GM21360 (cell line): ENCODE data around the gene AGBL4.
A peak's percentile ranks its signal among the peaks of the same experiment; 100 is the strongest.

Experiments used
- ATAC-seq: cut with Tn5 transposase; IDR thresholded peaks from one replicate; pipeline ENCODE4 v1.9.1; 2021; ENCODE audit warnings: mild to moderate bottlenecking, moderate library complexity; ENCODE audit not compliant: unreplicated experiment

AGBL4 gene

DNA sequence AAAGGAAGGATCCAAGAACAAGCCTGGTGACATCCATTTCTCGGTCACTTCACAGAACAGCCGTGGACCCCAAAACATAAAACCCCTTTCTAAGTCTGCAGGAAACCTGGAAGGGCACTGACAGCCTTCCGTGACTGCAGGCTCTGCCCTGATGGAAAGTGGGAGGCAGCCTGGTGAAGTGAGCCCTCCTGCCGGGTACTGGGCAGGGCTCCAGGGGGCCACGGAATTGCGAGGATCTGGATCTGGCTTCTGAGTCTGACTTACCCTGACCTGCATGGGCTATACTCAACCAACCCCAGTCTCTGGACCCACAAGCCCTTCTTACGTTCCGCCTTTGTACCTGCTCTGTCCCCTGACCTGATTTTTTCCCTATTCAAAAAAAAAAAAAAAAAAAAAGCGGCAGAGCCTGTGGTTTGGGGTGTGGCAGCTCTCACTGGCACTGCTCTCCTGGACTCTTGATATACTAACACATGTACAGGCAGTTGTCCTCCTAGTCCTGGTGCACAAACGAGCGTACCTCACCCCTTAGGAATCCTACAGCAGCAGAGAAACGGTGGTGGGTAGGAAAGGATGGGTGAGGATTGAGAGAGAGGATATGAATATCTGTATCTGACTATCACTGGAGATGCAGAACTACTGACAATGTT is 1330.0 kb downstream of the AGBL4 start:
- no peak for ATAC-seq

DNA sequence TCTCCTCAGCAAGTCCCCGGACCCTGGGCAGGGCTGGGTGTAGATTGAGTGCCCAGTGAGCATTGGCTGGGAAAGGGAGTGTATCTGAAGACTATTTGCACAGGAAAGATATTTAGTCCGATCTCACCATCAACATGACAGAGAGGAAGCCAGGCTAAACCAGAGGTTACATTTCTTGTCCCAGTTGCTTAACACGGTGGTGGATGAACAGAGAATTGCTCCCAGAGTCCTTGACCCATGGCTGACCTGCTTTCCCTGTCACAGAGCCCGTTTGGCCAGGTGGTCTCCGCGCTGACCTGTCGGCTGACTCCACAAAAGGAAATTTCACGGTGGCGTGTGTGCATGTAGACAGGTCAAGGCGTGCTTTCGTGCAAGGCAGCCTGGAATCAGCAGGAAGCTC is 1330.6 kb downstream of the AGBL4 start:
- ATAC-seq, result no peak

DNA sequence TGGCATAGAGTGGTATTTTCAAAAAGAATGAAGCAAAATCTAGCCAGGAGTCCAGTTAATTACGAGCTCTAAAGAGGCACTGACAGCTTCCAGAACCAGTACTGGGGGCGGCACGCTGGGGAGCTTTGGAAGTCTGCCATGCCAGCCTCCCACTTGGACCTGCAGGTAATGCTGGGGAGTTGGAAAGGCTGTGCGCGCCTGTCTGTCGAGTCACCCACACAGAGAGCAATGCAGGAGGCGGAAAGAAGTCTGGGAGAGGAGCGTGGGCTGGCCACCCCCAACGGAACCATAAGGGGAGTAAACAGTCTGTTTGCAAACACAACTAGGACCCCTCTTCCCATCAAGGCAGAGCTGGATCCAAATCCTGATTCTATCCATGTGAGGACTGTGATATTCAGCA is 1331.5 kb downstream of the AGBL4 start:
- ATAC-seq, result no peak

DNA sequence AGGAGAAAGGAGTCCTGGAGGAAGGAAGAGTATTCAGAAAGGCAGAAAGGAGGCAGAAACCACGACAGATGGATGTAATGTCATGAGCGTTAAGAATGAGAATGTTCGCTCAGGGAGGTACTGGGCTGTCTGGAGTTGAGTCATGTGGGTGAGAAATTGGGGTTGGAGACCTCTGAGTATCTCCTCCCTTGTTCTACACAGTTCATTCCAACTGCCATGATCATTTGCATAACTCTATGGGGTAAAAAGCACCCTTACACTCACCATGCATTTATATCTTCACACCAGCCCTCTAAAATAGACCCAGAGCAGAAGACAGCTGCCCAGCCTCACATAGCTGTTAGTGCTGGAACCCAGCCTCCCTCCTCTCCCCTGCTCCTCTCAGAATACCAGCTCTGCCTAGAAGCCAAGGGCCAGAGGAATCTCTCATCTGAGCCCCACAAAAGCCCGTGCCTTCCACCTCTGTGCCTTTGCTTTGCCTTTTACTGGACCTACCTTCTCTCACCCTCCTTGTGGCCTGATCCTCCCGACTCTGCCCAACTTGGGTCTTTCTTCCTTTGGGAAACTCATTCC is 1332.2 kb downstream of the AGBL4 start:
- no peak for ATAC-seq

DNA sequence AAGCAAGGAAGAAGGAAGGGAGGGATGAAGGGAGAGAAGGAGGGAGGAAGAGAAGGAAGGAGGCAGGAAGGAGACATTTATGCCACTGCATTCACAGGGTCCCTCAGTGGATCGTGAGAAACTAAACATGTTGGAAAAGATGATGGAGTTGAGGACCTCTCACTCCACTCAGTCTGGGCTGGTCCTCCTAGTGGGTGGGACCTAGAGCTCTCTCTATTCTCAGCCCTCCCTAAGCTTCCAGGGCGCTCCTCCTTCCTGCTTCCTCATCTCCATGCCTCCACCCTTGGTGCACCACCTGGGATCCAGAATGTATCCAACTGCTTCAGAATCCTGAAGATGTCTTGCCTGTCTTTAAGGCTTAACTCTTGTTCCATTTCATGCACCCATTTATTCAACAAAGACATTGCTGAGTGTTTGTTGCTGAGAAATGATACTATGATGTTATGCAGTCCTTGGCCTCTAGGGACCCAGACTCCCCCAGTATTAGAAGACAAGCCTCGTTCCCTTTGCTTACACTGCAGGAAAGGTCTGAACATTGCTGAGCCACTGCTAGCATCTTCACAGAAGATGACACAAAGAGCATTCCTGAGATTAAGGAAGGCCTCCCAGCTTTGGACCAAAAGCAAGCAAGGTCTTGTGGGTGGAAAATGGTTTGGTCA is 1335.5 kb downstream of the AGBL4 start:
- peak; percentile 84 for ATAC-seq

DNA sequence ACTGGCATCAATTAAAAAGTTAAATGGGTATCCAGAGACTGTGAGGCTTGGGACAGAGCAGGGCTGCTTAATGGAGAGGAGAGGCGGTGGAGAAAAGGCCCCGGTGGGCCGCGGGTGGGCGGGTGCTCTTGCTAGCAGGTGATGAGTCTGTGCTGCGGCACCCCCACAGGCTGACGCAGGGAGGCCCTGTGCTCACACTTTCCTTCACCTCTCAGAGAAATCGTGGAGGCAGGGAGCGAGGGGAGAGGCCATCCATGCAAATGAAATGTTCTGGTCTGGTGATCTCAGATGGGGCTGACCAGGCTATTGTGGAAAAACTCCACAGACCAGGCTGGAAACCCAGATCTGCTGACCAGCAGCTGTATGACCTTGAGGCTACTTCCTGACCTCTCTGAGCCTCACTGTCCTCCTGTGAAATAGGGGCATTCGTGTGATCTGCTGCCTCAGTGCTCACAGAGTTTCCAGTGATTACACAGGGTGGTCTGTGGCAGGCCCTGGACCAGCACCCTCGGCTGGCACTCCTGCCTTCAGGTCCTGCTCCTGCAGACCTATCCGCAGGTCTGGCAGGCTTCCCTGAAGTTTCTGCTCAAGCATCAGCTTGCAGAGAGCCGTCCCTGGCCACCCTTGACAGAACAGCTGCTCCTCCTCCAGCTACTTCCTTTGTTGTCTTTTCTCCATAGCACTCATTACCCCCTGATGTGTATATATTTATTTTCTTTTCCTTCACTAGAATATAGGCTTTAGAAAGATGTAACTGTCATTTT is 1336.3 kb downstream of the AGBL4 start:
- ATAC-seq, result no peak

DNA sequence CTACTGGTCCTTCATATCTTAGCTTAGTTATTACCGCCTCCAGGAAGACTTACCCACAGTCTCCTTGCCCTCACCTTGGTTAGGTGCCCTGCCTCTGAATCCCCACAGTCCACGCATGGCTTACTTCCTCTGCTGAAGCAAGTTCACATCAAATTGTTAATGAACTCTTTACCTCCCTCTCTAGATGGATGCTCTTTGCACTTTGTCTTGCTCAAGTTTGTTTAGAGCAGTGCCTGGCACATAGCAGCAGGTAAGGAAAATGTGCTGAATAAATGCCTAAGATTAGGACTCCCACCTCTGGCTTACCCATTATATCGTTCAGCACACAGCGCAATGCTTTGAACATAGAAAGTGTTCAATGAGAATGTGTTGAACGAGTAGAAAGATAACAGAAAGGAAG is 1337.6 kb downstream of the AGBL4 start:
- no peak for ATAC-seq

DNA sequence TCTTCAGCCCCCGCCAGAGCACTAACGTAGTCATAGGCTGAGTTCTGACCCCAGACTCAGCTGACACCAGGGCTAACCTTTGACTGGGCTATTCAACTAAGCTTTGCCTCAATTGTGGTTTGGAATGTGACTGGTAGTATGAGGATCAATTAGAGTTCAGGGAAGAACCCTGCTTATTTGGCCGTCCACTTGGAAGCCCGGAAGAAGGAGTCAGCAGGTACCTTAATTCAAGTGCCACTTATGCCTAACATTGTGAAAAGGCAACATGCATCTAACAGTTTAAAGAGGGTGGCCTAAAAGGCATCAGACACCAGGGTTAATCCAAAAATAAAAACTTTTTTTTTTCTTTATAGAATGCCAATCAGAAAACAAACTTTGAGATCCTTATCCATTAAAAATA is 1339.4 kb downstream of the AGBL4 start:
- ATAC-seq, result no peak

DNA sequence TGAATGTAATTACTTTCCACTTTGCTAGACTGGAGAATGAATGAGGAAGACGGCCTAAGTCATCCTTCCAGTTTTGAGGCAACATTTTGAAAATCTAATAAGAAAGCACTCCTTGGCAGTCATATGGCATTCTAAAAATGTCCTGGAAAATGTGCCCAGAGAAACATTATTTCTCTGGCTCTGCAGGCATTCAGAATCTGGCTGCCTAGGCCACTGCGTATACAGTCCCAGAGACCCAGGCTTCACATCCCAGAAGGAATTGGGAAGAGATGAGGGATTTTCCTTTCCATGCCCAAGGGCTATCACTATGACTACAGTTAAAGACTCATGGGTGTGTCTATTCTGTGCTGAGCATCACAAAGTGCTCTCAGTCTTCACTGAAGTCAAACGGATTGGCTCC is 1339.9 kb downstream of the AGBL4 start:
- ATAC-seq, result no peak

DNA sequence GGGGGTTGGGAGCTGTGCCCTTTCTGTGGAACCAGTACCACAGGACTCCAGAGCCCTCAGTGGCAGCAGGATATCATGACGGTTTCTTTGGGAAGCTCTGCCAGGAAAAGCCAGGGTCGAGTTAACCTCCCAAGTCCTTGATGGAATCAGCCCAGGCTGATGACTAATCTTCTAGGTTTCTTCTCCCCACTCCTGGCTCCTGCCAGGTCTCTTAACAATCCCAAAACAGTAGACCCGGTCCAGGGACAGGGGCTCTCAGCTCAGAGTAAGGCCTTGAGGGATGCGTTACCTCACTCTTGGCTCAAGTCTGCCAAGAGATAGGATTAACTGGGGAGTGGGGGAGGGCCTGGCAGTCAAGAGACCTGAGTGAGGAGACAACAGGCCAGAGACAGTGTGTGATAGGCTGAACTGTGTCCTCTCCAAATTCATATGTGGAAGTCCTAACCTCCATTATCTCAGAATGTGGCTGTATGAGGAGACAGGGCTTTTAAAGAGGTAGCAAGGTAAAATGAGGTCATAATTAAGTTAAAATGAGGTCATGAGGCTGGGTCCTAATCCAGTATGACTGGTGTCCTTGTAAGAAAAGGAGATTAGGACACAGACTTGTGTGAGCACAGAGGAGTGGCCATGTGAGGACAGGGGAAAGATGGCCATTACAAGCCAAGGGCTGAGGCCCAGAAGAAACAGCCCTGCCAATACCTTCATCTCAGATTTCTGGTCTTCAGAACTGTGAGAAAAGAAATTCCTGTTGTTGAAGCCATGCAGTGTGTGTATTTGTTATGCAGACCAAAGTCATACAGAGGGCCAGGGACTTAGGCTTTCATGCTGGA is 1342.1 kb downstream of the AGBL4 start:
- ATAC-seq, result no peak

DNA sequence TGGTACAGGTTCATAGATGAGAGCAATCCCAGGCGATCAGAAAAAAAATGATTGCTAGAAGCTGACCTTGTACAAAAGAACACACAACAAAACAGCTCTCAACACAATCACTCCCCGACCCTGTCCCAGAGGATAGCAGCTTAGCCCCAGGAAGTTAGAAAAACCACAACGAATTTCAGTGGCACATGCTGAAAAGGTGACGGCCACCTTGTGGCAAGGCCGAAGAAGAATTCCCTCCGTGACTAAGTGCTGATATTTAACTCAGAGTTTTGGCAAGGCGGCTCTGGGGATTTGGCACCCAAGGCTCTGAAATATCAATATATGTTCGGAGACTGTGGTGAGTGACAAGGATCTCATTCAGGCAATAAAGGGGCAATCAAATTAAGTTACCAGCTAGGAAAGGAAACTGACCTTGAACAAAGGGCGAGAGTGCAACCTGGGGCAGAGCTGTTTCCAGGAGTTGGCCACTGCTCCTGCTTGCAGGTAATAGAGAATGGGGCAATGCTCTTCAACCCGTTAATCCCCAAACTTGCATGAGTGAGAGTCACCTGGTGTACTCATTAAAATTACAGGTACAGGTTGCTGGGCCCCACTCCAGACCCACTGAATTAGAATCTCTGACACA is 1343.2 kb downstream of the AGBL4 start:
- no peak for ATAC-seq

DNA sequence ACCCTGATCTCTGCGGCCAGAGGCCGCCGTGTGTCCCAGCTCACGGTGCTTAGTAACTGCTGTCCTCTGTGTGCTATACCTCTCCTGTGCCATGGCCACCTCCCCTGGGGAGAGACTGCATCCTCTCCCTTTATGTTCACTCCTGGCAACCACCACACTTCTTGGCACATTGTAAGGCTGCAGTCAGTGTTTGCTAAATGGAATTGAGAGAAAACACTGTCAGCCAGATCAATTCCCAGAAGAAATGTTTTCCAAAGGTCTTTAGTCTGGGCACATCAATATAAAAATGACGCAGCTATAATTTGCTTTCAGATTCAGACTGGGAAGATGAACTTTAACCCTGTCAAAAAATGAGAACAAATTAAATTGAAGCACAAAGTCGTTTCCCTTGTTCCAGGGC is 1343.9 kb downstream of the AGBL4 start:
- no peak for ATAC-seq

DNA sequence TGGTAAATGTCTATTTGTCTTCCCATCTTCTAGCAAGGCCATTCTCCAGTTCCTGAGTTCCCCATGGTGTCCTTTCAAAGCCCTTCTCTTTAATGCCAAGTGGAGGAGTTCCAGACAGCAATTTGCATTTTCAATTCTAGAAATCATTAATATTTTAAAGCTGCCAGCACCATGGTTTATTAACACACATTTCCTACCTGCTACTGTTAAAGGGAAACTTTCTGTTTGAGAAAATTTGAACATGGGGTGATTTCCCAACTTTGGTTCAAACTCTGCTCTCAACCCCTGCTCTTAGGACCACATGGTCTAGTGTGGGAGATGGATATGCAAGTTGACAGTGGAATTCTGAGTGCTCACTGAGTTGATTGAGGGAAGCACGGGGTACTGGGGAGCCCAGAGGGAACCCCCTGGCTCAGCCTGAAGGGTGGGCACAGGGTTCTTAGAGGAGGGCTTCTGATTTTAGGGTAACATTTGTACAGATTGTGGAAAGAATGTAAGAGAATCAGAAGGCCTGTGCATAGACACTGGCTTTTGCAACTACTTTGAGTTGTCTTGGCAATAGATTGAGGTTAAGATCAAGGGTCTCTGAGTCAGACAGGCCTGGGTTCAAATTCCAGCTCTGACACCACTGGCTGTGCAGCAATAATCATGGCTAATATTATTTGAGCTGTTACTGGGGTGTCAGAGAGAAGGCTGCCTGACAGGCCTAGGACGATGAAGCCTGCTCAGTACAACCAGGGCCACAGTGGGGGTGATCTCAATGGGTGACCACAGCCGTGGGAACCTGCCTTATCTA is 1344.8 kb downstream of the AGBL4 start:
- ATAC-seq, result no peak

DNA sequence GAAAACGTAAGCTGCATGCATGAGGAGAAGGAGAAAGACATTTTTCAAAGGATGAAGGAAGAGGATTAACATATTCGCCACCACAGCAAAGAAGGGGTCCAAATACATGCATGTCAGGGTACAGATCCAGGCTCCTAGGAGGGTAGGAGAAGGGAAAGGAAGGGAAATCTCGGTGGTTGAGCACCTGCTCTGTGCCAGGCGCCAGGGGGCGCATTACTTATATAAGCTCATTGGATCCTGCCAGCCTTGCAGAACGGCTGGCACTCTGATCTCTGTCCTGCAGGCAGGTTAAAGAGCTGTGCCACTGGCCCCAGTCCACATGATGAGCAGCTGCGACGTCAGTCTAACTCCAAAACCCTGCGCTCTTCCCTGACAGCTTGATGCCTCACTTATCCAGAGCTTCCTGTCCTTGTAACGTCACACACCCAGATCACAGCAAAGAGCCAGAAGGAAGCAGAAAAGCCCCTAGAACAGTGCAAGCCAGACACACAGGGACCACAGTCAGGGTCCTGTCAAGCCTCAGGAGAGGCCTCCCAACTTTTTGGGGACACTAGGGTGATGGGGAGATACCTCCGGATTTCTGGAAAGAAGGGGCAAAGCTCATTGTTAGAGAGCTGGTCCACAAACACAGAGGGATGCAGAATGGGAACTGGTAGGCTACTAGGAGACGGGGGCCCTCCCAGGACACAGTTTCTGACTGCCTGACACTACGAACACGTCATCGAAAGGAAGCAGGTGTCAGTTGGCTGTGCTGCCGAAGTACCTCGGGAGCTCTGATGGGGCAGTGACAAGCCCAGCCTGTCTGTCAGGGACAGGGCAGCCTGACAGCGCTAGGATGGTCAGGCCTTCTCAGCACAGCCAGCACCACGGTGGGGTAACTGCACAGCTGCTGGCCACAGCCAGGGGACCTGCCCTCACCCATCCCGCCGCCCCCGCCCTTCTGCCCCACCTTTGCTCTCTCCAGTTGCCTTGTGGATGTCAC is 1346.2 kb downstream of the AGBL4 start:
- ATAC-seq, result peak; percentile 76

DNA sequence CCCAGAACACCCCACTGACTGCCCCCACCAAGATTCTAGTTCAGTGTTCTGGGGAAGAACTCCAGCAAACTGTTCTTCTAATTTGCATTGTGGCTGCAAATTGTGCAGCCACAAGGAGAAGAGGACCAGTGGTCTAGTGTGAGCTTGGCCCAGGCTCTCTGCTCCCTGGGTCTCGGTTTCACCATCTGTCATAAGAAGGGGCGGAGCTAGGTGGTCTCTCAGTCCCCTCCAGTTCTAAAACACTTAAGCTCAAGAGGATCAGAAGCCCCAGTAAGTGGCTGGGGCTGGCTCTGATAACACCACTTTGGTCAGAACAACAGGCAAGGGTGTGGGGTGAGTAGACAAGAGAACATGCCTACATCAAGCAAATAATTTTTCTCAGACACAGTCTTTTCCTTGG is 1346.9 kb downstream of the AGBL4 start:
- ATAC-seq, result no peak

DNA sequence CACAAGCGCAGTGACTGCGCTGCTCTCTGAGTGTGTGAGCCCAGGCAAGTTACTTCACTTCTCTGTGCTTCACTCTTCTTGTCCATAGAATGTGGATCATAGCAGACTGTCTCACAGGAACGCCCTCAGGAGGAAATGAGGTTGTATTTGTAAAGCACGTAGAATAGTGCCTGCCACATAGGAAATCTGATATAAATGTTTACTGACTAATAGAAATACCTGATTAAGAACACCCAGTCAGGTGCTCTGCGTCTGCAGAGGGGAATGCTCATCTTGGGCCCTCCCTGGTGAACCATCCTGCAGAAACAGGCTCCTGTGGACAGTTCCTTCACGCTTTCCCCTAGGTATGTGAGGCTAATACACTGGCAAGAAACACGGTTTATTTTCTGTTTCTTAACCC is 1347.4 kb downstream of the AGBL4 start:
- no peak for ATAC-seq

DNA sequence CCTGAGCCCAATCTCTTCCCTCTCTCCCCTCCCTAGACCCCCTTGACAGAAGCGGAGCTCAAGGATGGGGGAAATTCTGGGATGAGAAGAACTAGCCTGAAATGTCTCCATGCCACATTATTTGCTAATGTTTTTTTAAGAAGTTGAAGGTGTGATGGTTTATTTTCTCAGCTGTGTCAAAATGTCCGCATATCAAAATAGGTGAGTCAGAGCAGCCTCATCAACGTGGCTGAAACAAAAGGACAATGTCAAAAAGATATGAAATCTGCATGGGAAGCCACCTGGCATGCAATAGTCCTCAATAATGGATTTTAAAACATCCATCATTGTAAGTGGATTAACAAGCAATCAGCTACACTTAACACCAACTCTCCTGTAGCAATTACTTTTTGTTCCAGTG is 1348.5 kb downstream of the AGBL4 start:
- ATAC-seq, result no peak

DNA sequence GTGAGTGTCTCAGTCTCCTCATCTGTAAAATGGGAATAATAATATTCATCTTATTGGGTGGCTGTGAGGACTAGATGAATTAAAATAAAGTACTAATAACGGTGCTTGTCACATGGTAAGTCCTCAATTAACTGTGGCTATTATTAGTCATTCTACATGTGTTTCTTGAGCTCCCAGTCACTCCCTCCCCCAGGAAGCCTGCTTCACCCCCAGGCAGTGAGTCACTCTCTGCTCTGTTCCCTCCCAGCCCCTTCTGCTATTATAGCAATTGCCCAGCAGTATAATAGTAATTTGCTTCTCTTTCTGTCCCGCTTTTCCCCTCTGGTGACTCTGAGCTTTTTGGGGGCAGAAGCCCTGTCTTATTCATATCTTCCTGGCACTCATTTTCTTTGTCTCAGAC is 1349.1 kb downstream of the AGBL4 start:
- no peak for ATAC-seq
